GM19043 (cell line): Measurements from ENCODE around the gene MAP2K6.

ENCODE experiments used
- ATAC-seq: cut with Tn5 transposase; IDR thresholded peaks from one replicate; pipeline ENCODE4 v1.9.1; 2021; ENCODE audit warnings: low read depth; ENCODE audit not compliant: unreplicated experiment

MAP2K6 gene

GRCh38 chr17:69485901-69486643 lies 71.6 kb downstream of the MAP2K6 start:
- no peak for ATAC-seq

GRCh38 chr17:69486779-69487637 lies 72.5 kb downstream of the MAP2K6 start:
- no peak for ATAC-seq

GRCh38 chr17:69489313-69489712 lies 74.8 kb downstream of the MAP2K6 start:
- no peak for ATAC-seq

GRCh38 chr17:69492410-69493071 lies 78.0 kb downstream of the MAP2K6 start:
- ATAC-seq = no peak

GRCh38 chr17:69495787-69496186 lies 81.3 kb downstream of the MAP2K6 start:
- no peak for ATAC-seq

GRCh38 chr17:69497161-69497560 lies 82.7 kb downstream of the MAP2K6 start:
- no peak for ATAC-seq

GRCh38 chr17:69499318-69499717 lies 84.8 kb downstream of the MAP2K6 start:
- no peak for ATAC-seq

- no peak for ATAC-seq
Observed at GRCh38 chr17:69500911-69501429, 86.5 kb downstream of the MAP2K6 start.

- peak; percentile 43 for ATAC-seq
Observed at GRCh38 chr17:69501591-69502468, 87.3 kb downstream of the MAP2K6 start.

- ATAC-seq = peak; percentile 82
Observed at GRCh38 chr17:69503711-69504110, 89.2 kb downstream of the MAP2K6 start.

- ATAC-seq = no peak
Observed at GRCh38 chr17:69505740-69506139, 91.2 kb downstream of the MAP2K6 start.

GRCh38 chr17:69506489-69506888 lies 92.0 kb downstream of the MAP2K6 start:
- ATAC-seq = no peak

- ATAC-seq = no peak
Observed at GRCh38 chr17:69508814-69509213, 94.3 kb downstream of the MAP2K6 start.

- no peak for ATAC-seq
Observed at GRCh38 chr17:69511250-69511649, 96.8 kb downstream of the MAP2K6 start.

- no peak for ATAC-seq
Observed at GRCh38 chr17:69512946-69513345, 98.4 kb downstream of the MAP2K6 start.

GRCh38 chr17:69516225-69516624 lies 101.7 kb downstream of the MAP2K6 start:
- no peak for ATAC-seq

- peak; percentile 79 for ATAC-seq
Observed at GRCh38 chr17:69516911-69517310, 102.4 kb downstream of the MAP2K6 start.

- no peak for ATAC-seq
Observed at GRCh38 chr17:69518951-69519350, 104.5 kb downstream of the MAP2K6 start.

GRCh38 chr17:69523244-69523861 lies 108.9 kb downstream of the MAP2K6 start:
- ATAC-seq = peak; percentile 57

- no peak for ATAC-seq
Observed at GRCh38 chr17:69524854-69525253, 110.4 kb downstream of the MAP2K6 start.
